Esophagus muscularis mucosa (tissue), 4 donors: ENCODE data around the gene OTOP3.

ENCODE experiments used
- EP300 ChIP-seq: sonication (generic); formaldehyde crosslinking; IDR thresholded peaks from one replicate; pipeline ENCODE4 v1.6.1; 2017; ENCODE audit warnings: antibody characterized with exemption
- POLR2A ChIP-seq: fragments of 450-650 bp; IDR thresholded peaks from one replicate; pipeline ENCODE4 v1.6.1; 2017; ENCODE audit warnings: antibody characterized with exemption, moderate library complexity, mild to moderate bottlenecking, low read depth
- TF ChIP-seq, protein P1 (sequence below), 3 experiments: fragments of 200-600 bp in 2 of 3; fragments of 450-650 bp in 1 of 3; sonication (generic) in 2 of 3; IDR thresholded peaks; one replicate each; pipeline ENCODE4 v1.5.1; 2017 to 2019; ENCODE audit warnings: antibody characterized with exemption in 3 of 3, mild to moderate bottlenecking in 2 of 3, moderate library complexity in 1 of 3

DNA sequence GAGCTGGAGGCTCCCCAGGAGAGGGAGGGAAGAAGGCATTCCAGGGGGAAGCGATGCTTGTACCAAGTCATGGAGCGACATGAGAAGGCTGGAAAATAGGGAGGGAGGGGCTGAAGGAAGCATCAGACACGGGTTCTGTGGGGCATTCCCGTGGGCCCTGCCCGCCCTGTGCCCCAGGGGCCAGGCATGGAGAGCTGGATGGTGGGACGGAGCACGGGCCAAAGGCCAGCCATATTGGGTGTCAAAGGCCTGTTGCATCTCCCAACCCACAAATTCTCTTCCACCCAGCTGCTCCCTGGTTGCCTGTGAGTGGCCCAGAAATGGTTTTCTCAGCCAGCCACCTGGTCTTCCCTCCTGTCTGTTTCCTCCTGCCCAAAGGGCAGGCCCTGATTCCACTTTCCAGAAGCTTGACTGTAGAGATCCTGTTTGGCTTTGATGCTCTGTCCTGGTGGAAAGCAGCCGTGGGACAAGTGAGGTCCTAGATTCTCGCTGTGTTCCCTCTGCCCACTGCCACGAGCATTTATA lies 54.9 kb downstream of the OTOP3 start:
- TF ChIP-seq EP300 (no peak), POLR2A (no peak)
- TF ChIP-seq, protein P1, sequence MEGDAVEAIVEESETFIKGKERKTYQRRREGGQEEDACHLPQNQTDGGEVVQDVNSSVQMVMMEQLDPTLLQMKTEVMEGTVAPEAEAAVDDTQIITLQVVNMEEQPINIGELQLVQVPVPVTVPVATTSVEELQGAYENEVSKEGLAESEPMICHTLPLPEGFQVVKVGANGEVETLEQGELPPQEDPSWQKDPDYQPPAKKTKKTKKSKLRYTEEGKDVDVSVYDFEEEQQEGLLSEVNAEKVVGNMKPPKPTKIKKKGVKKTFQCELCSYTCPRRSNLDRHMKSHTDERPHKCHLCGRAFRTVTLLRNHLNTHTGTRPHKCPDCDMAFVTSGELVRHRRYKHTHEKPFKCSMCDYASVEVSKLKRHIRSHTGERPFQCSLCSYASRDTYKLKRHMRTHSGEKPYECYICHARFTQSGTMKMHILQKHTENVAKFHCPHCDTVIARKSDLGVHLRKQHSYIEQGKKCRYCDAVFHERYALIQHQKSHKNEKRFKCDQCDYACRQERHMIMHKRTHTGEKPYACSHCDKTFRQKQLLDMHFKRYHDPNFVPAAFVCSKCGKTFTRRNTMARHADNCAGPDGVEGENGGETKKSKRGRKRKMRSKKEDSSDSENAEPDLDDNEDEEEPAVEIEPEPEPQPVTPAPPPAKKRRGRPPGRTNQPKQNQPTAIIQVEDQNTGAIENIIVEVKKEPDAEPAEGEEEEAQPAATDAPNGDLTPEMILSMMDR (IDR thresholded peaks at IDR 0.05) = no peak
